Mesendoderm (in vitro differentiated cells): ENCODE measurements around the gene BRME1.

Experiments used
- DNase-seq: peaks from one replicate; pipeline ENCODE4 v3.0.0; 2013
- H2AK5ac ChIP-seq: 2 replicates; pipeline ENCODE4 v1.6.1; 2013; ENCODE audit warnings: low read length, inconsistent platforms
- H2BK120ac ChIP-seq: 2 replicates; pipeline ENCODE4 v1.6.1; 2013; ENCODE audit warnings: low read depth, mild to moderate bottlenecking, low read length, moderate library complexity, mixed read lengths
- H2BK15ac ChIP-seq: replicated peaks from 2 replicates; pipeline ENCODE4 v1.6.1; 2013; ENCODE audit warnings: low read depth, mild to moderate bottlenecking, moderate library complexity
- H2BK5ac ChIP-seq: 2 replicates; pipeline ENCODE4 v1.6.1; 2013; ENCODE audit warnings: low read length, inconsistent platforms
- H3K18ac ChIP-seq: 2 replicates; pipeline ENCODE4 v1.6.1; 2013; ENCODE audit warnings: mild to moderate bottlenecking, low read length, mixed read lengths
- H3K23ac ChIP-seq: one replicate; pipeline ENCODE4 v1.6.1; 2013; ENCODE audit warnings: low read length
- H3K27ac ChIP-seq: 2 replicates; pipeline ENCODE4 v1.5.1; 2013; ENCODE audit warnings: low read depth, mild to moderate bottlenecking, inconsistent platforms, low read length, moderate library complexity
- H3K27me3 ChIP-seq: 2 replicates; pipeline ENCODE4 v1.6.1; 2013; ENCODE audit warnings: low read length, control low read depth, mild to moderate bottlenecking, inconsistent platforms; ENCODE audit not compliant: insufficient read depth, poor library complexity
- H3K36me3 ChIP-seq: 2 replicates; pipeline ENCODE4 v1.6.1; 2013; ENCODE audit warnings: low read length, inconsistent platforms; ENCODE audit not compliant: control insufficient read depth, insufficient read depth
- H3K4ac ChIP-seq: one replicate; pipeline ENCODE4 v1.6.1; 2013; ENCODE audit warnings: low read depth, mild to moderate bottlenecking, low read length, moderate library complexity
- H3K4me1 ChIP-seq: 2 replicates; pipeline ENCODE4 v1.6.1; 2013; ENCODE audit warnings: low read depth, low read length, inconsistent platforms; ENCODE audit not compliant: control insufficient read depth
- H3K4me2 ChIP-seq: 2 replicates; pipeline ENCODE4 v1.6.1; 2013; ENCODE audit warnings: low read length
- H3K4me3 ChIP-seq: 2 replicates; pipeline ENCODE4 v1.5.1; 2013; ENCODE audit warnings: mild to moderate bottlenecking, low read length
- H3K56ac ChIP-seq: one replicate; pipeline ENCODE4 v1.6.1; 2013; ENCODE audit warnings: low read length
- H3K79me1 ChIP-seq: 2 replicates; pipeline ENCODE4 v1.6.1; 2013; ENCODE audit warnings: low read length, inconsistent platforms
- H3K79me2 ChIP-seq: 2 replicates; pipeline ENCODE4 v1.6.1; 2013; ENCODE audit warnings: mild to moderate bottlenecking, low read length; ENCODE audit not compliant: control insufficient read depth, insufficient read depth
- H3K9ac ChIP-seq: 2 replicates; pipeline ENCODE4 v1.6.1; 2013; ENCODE audit warnings: low read length, inconsistent platforms
- H4K5ac ChIP-seq: one replicate; pipeline ENCODE4 v1.6.1; 2013; ENCODE audit warnings: low read length
- H4K8ac ChIP-seq: one replicate; pipeline ENCODE4 v1.6.1; 2013; ENCODE audit warnings: low read depth, mild to moderate bottlenecking, control low read depth, low read length, moderate library complexity
- WGBS: extraction: QIAGEN DNeasy Blood & Tissue Kit; methylation state at CpG from one replicate; pipeline ENCODE4 v1.1.7; 2013; ENCODE audit warnings: low lambda C conversion rate, missing lambda C conversion rate; ENCODE audit not compliant: insufficient coverage; ENCODE audit errors: extremely low coverage; 5-methylcytosine and 5-hydroxymethylcytosine counted together

Gene BRME1

DNA sequence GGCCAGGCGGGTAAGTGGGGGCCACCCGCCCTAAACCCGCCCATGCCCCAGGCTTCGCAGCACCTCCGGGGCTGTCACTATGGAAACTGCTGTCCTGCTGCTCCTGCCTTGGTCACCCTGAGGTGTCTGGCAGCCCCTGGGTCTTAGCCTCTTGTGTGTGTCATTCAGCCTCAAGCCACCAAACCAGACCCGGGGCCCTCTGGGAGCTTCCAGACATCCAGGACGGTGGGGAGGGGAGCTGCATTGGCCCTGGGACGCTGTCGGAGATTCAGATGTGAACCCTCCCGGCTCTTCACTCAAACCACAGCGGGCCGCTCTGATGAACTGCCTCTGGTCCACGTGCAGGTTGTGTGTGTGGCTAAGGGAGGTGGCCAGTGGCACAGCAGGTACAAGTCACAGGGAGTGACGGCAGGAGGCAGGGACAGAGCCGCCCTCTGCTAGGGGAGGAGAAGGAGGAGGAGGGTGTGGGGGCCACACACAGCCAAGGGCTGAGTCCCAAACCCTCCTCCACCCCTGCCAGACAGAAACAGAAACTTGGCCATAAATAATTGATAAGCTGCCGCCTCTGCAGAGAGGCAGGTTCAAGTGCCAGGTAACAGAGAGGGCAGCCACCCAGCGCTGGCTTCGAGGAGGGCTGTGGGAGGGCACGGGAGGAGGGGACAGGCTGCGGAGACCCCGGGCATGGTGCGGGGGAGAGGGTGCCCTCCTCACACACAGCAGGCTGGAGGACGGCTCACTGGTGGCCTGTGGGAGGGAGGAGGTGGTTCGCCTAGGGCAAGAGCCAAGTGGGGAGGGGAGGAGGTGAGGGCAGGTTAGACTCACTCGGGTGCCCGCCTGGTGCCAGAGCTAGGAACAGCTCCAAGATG is 21.0 kb downstream of the BRME1 start:
- no peak overlapping the region for H4K8ac ChIP-seq
- no peak overlapping the region for H3K9ac ChIP-seq
- H3K23ac ChIP-seq: no peak overlapping the region
- H3K18ac ChIP-seq: no peak overlapping the region
- H2BK15ac ChIP-seq: no peak overlapping the region
- H3K4me2 ChIP-seq: no peak overlapping the region
- H3K4me1 ChIP-seq: peaks cover 6% of the 10 kb centered on the region
- no peaks in the 10 kb centered on the region for H3K27me3 ChIP-seq
- DNase-seq: no peak
- WGBS: no CpG with 5 or more reads among the region's 26 CpGs
- no peak overlapping the region for H4K5ac ChIP-seq
- H3K79me2 ChIP-seq: no peaks in the 10 kb centered on the region
- H3K79me1 ChIP-seq: no peaks in the 10 kb centered on the region
- no peak overlapping the region for H2BK5ac ChIP-seq
- H2AK5ac ChIP-seq: no peak overlapping the region
- H2BK120ac ChIP-seq: no peak overlapping the region
- H3K4me3 ChIP-seq: no peak overlapping the region
- H3K4ac ChIP-seq: no peak overlapping the region
- H3K36me3 ChIP-seq: no peaks in the 10 kb centered on the region
- no peak overlapping the region for H3K56ac ChIP-seq
- no peak overlapping the region for H3K27ac ChIP-seq

DNA sequence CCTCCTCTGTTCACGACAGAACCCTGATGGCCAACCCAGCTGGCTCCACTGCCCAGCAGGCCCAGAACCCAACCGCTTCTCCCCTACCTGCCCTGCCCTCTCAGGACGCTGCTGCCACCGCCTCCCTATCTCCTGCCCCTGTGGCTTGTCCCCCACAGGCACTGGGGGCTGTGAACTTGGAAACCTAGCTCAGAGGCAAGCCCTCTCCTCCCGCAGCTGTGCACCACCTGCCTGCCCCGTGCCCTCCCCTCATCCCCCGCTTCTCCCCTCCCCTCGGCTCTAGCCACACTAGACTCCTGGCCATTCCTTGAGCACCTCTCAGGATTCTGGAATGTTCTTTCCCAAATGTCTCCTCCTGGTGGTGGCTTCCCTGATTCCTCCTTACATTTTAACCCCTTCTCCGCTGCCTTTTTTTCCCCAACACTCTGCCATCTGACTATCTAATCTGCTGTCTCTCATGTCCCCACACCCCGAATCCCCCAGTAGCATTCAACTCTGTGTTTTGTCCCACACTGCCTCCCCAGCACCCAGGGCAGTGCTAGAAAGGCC is 22.3 kb downstream of the BRME1 start:
- Histone ChIP-seq H3K56ac (peak overlapping the region; percentile 19), H3K79me2 (no peaks in the 10 kb centered on the region), H2BK5ac (no peak overlapping the region), H3K23ac (no peak overlapping the region), H2BK15ac (no peak overlapping the region), H3K18ac (no peak overlapping the region), H4K8ac (no peak overlapping the region), H3K27me3 (no peaks in the 10 kb centered on the region), H4K5ac (no peak overlapping the region), H3K4me1 (peaks cover 6% of the 10 kb centered on the region), H3K36me3 (no peaks in the 10 kb centered on the region), H3K4me3 (no peak overlapping the region), H3K27ac (no peak overlapping the region), H3K4ac (no peak overlapping the region), H2BK120ac (no peak overlapping the region), H3K4me2 (no peak overlapping the region), H3K79me1 (no peaks in the 10 kb centered on the region), H3K9ac (no peak overlapping the region), H2AK5ac (no peak overlapping the region)
- peak; percentile 78 for DNase-seq
- no CpG with 5 or more reads among the region's 10 CpGs for WGBS

DNA sequence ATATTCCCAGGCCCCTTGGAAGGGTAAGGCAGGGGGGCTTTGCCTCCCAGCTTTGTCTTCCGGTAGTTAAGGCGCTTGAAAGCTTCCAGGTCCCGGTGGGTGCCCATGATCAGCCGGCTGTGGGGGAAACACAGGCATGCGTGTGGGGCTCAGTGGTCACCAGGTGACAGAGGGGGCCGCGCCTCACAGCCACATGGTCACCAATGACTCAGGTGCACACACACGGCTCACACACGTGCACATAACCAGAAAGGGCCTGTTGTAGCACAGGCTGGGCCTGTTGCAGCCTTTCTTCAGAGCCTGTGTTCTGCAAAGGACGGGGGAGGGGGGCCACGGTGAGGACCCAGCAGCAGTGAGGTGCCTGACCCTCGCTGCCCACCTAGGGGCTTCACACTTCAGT is 23.1 kb downstream of the BRME1 start:
- Histone ChIP-seq H3K56ac (no peak overlapping the region), H3K23ac (no peak overlapping the region), H2BK15ac (no peak overlapping the region), H2BK120ac (no peak overlapping the region), H2BK5ac (no peak overlapping the region), H3K9ac (no peak overlapping the region), H4K5ac (no peak overlapping the region), H3K36me3 (no peaks in the 10 kb centered on the region), H2AK5ac (no peak overlapping the region), H3K4me1 (peaks cover 6% of the 10 kb centered on the region), H3K4me2 (no peak overlapping the region), H3K79me1 (no peaks in the 10 kb centered on the region), H3K27me3 (no peaks in the 10 kb centered on the region), H4K8ac (no peak overlapping the region), H3K4ac (no peak overlapping the region), H3K4me3 (no peak overlapping the region), H3K79me2 (no peaks in the 10 kb centered on the region), H3K18ac (no peak overlapping the region), H3K27ac (no peak overlapping the region)
- no CpG with 5 or more reads among the region's 12 CpGs for WGBS
- no peak for DNase-seq

DNA sequence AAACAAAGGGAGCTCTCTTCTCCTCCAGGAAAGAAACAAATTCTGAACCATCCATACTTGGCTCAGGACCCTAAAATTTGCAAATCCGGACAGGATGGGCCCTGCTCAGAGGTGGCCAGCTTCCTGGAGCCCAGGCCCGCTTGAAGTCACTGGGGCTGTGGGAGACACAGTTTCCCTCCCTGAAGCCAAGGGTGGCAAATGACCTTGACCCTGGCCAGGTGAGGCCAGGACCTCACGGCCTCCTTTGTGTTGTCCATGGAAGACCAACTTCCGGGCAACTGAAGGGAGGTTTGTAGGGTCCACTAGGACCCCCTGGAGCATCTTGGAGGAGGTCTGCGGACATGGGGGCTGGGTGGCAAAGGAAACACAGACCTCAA is 23.5 kb downstream of the BRME1 start:
- peak overlapping the region; percentile 18 for H3K56ac ChIP-seq
- H2BK15ac ChIP-seq: no peak overlapping the region
- no peak overlapping the region for H2BK5ac ChIP-seq
- no CpG with 5 or more reads among the region's 5 CpGs for WGBS
- H3K36me3 ChIP-seq: no peaks in the 10 kb centered on the region
- H3K23ac ChIP-seq: no peak overlapping the region
- no peak overlapping the region for H3K18ac ChIP-seq
- no peak overlapping the region for H3K9ac ChIP-seq
- H4K8ac ChIP-seq: no peak overlapping the region
- no peaks in the 10 kb centered on the region for H3K79me2 ChIP-seq
- no peaks in the 10 kb centered on the region for H3K79me1 ChIP-seq
- no peak overlapping the region for H2AK5ac ChIP-seq
- no peak overlapping the region for H3K27ac ChIP-seq
- no peak overlapping the region for H3K4me2 ChIP-seq
- no peak overlapping the region for H3K4ac ChIP-seq
- DNase-seq: no peak
- peaks cover 6% of the 10 kb centered on the region for H3K4me1 ChIP-seq
- H4K5ac ChIP-seq: no peak overlapping the region
- H3K4me3 ChIP-seq: no peak overlapping the region
- H3K27me3 ChIP-seq: no peaks in the 10 kb centered on the region
- H2BK120ac ChIP-seq: no peak overlapping the region

DNA sequence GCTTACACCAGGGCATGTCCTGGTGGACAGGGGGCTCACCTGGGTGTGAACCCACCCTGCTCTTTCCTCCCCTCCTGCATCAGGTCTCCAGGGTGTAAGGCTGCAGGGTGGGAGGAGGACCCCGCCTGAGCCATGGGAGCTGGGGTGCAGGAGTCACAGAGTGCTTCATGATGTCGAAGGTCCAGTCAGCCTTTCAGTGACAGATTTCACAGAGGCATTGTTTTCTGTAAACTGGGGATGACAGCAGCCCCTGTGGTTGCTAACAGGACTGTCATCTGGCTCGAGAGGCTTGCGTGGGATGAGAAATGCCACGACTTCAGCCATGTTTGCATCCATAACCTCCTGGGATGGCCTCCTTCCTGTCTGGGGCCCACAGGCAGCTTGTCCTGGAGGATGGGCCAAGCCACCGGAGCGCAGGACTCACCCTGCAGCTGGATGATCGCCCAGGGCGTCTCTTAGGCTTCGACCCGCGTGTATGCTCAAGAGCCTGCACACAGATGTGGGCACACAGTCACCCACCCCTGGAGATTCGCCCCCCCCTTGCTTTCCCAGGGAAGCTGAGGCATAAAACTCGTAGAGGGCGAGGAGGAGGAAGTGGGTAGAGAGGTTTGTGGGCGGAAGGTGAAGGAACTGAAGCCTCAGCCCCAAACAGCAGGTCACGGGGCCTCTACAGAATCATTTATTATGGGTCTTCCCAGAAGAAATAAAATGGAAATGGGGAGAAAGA is 24.1 kb downstream of the BRME1 start:
- no peaks in the 10 kb centered on the region for H3K79me2 ChIP-seq
- H3K4me2 ChIP-seq: no peak overlapping the region
- no peak overlapping the region for H2AK5ac ChIP-seq
- H4K5ac ChIP-seq: no peak overlapping the region
- peak overlapping the region; percentile 85 for H3K56ac ChIP-seq
- H2BK5ac ChIP-seq: peak overlapping the region; percentile 74
- H3K4me1 ChIP-seq: peaks cover 6% of the 10 kb centered on the region
- no peak overlapping the region for H3K4me3 ChIP-seq
- H2BK15ac ChIP-seq: no peak overlapping the region
- H3K23ac ChIP-seq: no peak overlapping the region
- H3K27me3 ChIP-seq: no peaks in the 10 kb centered on the region
- H4K8ac ChIP-seq: peak overlapping the region; percentile 0
- no peaks in the 10 kb centered on the region for H3K79me1 ChIP-seq
- peak overlapping the region; percentile 56 for H3K9ac ChIP-seq
- H3K36me3 ChIP-seq: no peaks in the 10 kb centered on the region
- peak; percentile 54 for DNase-seq
- no CpG with 5 or more reads among the region's 17 CpGs for WGBS
- H3K27ac ChIP-seq: peak overlapping the region; percentile 85
- peak overlapping the region; percentile 56 for H3K4ac ChIP-seq
- H3K18ac ChIP-seq: peak overlapping the region; percentile 53
- peak overlapping the region; percentile 40 for H2BK120ac ChIP-seq
